ENCODE measurements around the gene RDX.
A peak's percentile ranks its signal among the peaks of the same experiment; 100 is the strongest.
"Not testable (repeated sequence)": the region's sequence is repeated elsewhere in the genome, so short reads cannot be mapped to it uniquely, and the experiment has no call there.

- TF ChIP-seq, protein P1, sequence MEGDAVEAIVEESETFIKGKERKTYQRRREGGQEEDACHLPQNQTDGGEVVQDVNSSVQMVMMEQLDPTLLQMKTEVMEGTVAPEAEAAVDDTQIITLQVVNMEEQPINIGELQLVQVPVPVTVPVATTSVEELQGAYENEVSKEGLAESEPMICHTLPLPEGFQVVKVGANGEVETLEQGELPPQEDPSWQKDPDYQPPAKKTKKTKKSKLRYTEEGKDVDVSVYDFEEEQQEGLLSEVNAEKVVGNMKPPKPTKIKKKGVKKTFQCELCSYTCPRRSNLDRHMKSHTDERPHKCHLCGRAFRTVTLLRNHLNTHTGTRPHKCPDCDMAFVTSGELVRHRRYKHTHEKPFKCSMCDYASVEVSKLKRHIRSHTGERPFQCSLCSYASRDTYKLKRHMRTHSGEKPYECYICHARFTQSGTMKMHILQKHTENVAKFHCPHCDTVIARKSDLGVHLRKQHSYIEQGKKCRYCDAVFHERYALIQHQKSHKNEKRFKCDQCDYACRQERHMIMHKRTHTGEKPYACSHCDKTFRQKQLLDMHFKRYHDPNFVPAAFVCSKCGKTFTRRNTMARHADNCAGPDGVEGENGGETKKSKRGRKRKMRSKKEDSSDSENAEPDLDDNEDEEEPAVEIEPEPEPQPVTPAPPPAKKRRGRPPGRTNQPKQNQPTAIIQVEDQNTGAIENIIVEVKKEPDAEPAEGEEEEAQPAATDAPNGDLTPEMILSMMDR (conservative IDR thresholded peaks at IDR 0.05; ENCODE audit: low read depth in 2 of 2) = 0 out of 4 replicates have a peak, but pooled peaks of 1 of the 2 experiments have one; percentile 8
- TF ChIP-seq POLR2AphosphoS5 (IDR thresholded peaks at IDR 0.05; ENCODE audit: low read depth) = not testable (repeated sequence)
Observed at GRCh38 chr11:110208678-110209312, 87.6 kb downstream of the RDX start.

Data from GM23338 (cell line).